Endothelial cell of umbilical vein (primary cell): ENCODE results near the gene KMT2B. TPM values are rescaled to one million over a fixed set of nuclear protein-coding genes. Genes with fewer than 3 reads are reported as not detected.

ENCODE experiments used
- BruUV-seq: library from RNA; stranded (reverse); fragments of 400-500 nt; replicated peaks from 2 replicates; lab custom pipeline; 2021; lab: Mats Ljungman, UMichigan
- CTCF ChIA-PET: fragments of 300-600, 350-600 bp; sonication (Branson Sonifier 250); formaldehyde crosslinking; loops from one replicate; lab custom pipeline; 2021; ENCODE audit warnings: antibody characterized with exemption, inconsistent platforms; lab: Charles Lee
- POLR2A ChIA-PET: fragments of 300-600, 350-600 bp; sonication (Branson Sonifier 250); formaldehyde crosslinking; loops from one replicate; lab custom pipeline; 2021; ENCODE audit warnings: antibody characterized with exemption, inconsistent platforms; lab: Charles Lee
- DNase-seq: peaks from one replicate; pipeline ENCODE4 v3.0.0-alpha.2; 2011; ENCODE audit warnings: low read depth, low spot score
- FAIRE-seq: peaks from 2 replicates; lab custom pipeline; 2011; peaks lifted over from hg19 to GRCh38; lab: Jason Lieb, UNC
- H2AFZ ChIP-seq: 2 replicates; pipeline ENCODE4 v1.6.0; 2012; ENCODE audit warnings: low read depth, low read length, control low read depth, inconsistent platforms
- H3K27ac ChIP-seq: 2 replicates; pipeline ENCODE4 v1.5.1; 2011; ENCODE audit warnings: low read depth, mild to moderate bottlenecking, control low read depth, low read length, moderate library complexity; ENCODE audit not compliant: insufficient read depth
- H3K27me3 ChIP-seq, 2 experiments: 2 replicates each; pipeline versions ENCODE4 v1.6.0 to v1.6.1; 2011; ENCODE audit warnings: low read length in 2 of 2, mixed read lengths in 1 of 2; ENCODE audit not compliant: control insufficient read depth in 2 of 2, insufficient read depth in 2 of 2
- H3K36me3 ChIP-seq, 2 experiments: 2 replicates in 1 of 2; 3 replicates in 1 of 2; pipeline ENCODE4 v1.5.1; 2011; ENCODE audit warnings: low read length in 2 of 2, mild to moderate bottlenecking in 1 of 2, moderate library complexity in 1 of 2; ENCODE audit not compliant: control insufficient read depth in 2 of 2, insufficient read depth in 2 of 2; ENCODE audit errors: extremely low read depth in 1 of 2
- H3K4me1 ChIP-seq: 3 replicates; pipeline ENCODE4 v1.5.1; 2011; ENCODE audit warnings: mild to moderate bottlenecking, low read length; ENCODE audit not compliant: control insufficient read depth, insufficient read depth; ENCODE audit errors: extremely low read depth
- H3K4me2 ChIP-seq: 2 replicates; pipeline ENCODE4 v1.6.1; 2011; ENCODE audit warnings: low read length, control low read depth, mixed read lengths; ENCODE audit not compliant: insufficient read depth
- H3K4me3 ChIP-seq, 3 experiments: fragments of 200-600 bp in 1 of 3; sonication (generic), shearing (Covaris generic) in 1 of 3; replicated peaks in 1 of 3; 2 replicates each; pipeline ENCODE4 v1.5.1; 2011 to 2016; ENCODE audit warnings: control low read depth in 3 of 3, low read length in 3 of 3, mild to moderate bottlenecking in 2 of 3, inconsistent platforms in 1 of 3, low read depth in 1 of 3, moderate library complexity in 1 of 3; ENCODE audit not compliant: insufficient read depth in 1 of 3
- H3K79me2 ChIP-seq: 2 replicates; pipeline ENCODE4 v1.6.0; 2012; ENCODE audit warnings: low read length, inconsistent platforms; ENCODE audit not compliant: control insufficient read depth, insufficient read depth
- H3K9ac ChIP-seq: replicated peaks from 2 replicates; pipeline ENCODE3; 2011; ENCODE audit warnings: low read length, control low read depth; ENCODE audit not compliant: insufficient read depth; ENCODE audit errors: extremely low read depth
- H3K9me1 ChIP-seq: replicated peaks from 3 replicates; pipeline ENCODE4 v1.6.0; 2011; ENCODE audit warnings: mild to moderate bottlenecking, low read length; ENCODE audit not compliant: control insufficient read depth, insufficient read depth; ENCODE audit errors: extremely low read depth
- H3K9me3 ChIP-seq: replicated peaks from 2 replicates; pipeline ENCODE4 v1.5.1; 2012; ENCODE audit warnings: low read length, inconsistent platforms; ENCODE audit not compliant: control insufficient read depth, insufficient read depth
- H4K20me1 ChIP-seq: replicated peaks from 2 replicates; pipeline ENCODE3; 2011; ENCODE audit warnings: mild to moderate bottlenecking, low read length; ENCODE audit not compliant: control insufficient read depth, insufficient read depth; ENCODE audit errors: extremely low read depth
- EZH2 ChIP-seq: IDR thresholded peaks from 2 replicates; pipeline ENCODE4 v1.6.1; 2012; ENCODE audit warnings: borderline replicate concordance, low read depth, mild to moderate bottlenecking, moderate library complexity, low read length, inconsistent platforms; ENCODE audit not compliant: severe bottlenecking
- FOS ChIP-seq: IDR thresholded peaks from 2 replicates; pipeline ENCODE4 v1.6.1; 2011; ENCODE audit warnings: mild to moderate bottlenecking, low read length, moderate library complexity, borderline replicate concordance; ENCODE audit not compliant: insufficient read depth
- GATA2 ChIP-seq: IDR thresholded peaks from 2 replicates; pipeline ENCODE4 v1.7.0; 2011; ENCODE audit warnings: low read depth, mild to moderate bottlenecking, moderate library complexity, mixed read lengths, low read length; ENCODE audit not compliant: insufficient read length, insufficient read depth
- JUN ChIP-seq: IDR thresholded peaks from 2 replicates; pipeline ENCODE4 v1.6.1; 2011; ENCODE audit warnings: borderline replicate concordance, low read depth; ENCODE audit not compliant: insufficient read length, insufficient read depth
- MYC ChIP-seq: IDR thresholded peaks from one replicate; pipeline ENCODE4 v1.6.1; 2011; ENCODE audit warnings: mild to moderate bottlenecking, low read depth, low read length
- POLR2A ChIP-seq: IDR thresholded peaks from 2 replicates; pipeline ENCODE4 v1.6.1; 2012; ENCODE audit warnings: low read depth, mild to moderate bottlenecking, control low read depth, low read length
- POLR2AphosphoS5 ChIP-seq: IDR thresholded peaks from 2 replicates; pipeline ENCODE4 v1.6.1; 2012; ENCODE audit warnings: low read depth, mild to moderate bottlenecking, control low read depth, low read length, moderate library complexity; ENCODE audit not compliant: insufficient read depth
- dilution Hi-C: fragments of 300-500 bp; cut with MboI; formaldehyde crosslinking; loops from one replicate; pipeline ENCODE4 v1.15.0; 2019; ENCODE audit warnings: low sequenced_read_pairs; ENCODE audit not compliant: extremely low pct_ligation_motif_present
- intact Hi-C: fragments of 100-400 bp; cut with micrococcal nuclease; formaldehyde crosslinking; loops from one replicate; pipeline ENCODE4 v1.10.0; 2022
- polyA plus RNA-seq, 4 experiments: library from polyadenylated mRNA; depleted of rRNA in 3 of 4; stranded (reverse) in 3 of 4; unstranded in 1 of 4; fragments of >200 nt; gene quantifications; 2 replicates each; pipeline versions ENCODE4 v1.2.1 to v1.2.3, GENCODE V29; 2011 to 2012; ENCODE audit warnings: missing spikeins in 1 of 4
- total RNA-seq: library from RNA; stranded (reverse); gene quantifications from 2 replicates; pipeline ENCODE4 v1.2.3, GENCODE V29; 2021
- TF ChIP-seq, protein P1 (sequence below): IDR thresholded peaks from 2 replicates; pipeline ENCODE4 v1.6.1; 2011; ENCODE audit not compliant: insufficient read depth, insufficient read length
- TF ChIP-seq, protein P2 (sequence below), 2 donors: IDR thresholded peaks; 1 replicate in 1 of 2; 2 replicates in 1 of 2; pipeline ENCODE4 v1.5.1; 2011; ENCODE audit warnings: low read length in 2 of 2, mild to moderate bottlenecking in 2 of 2, moderate library complexity in 2 of 2, control low read depth in 1 of 2, inconsistent platforms in 1 of 2, low read depth in 1 of 2; ENCODE audit not compliant: insufficient read depth in 1 of 2; ENCODE audit errors: extremely low read depth in 1 of 2

The KMT2B gene
- total and polyA plus RNA-seq, 2 donors (not counting 3 experiments of a cell fraction or from before 2014, with no cell fraction given): 28.4 to 37.2 TPM

DNA sequence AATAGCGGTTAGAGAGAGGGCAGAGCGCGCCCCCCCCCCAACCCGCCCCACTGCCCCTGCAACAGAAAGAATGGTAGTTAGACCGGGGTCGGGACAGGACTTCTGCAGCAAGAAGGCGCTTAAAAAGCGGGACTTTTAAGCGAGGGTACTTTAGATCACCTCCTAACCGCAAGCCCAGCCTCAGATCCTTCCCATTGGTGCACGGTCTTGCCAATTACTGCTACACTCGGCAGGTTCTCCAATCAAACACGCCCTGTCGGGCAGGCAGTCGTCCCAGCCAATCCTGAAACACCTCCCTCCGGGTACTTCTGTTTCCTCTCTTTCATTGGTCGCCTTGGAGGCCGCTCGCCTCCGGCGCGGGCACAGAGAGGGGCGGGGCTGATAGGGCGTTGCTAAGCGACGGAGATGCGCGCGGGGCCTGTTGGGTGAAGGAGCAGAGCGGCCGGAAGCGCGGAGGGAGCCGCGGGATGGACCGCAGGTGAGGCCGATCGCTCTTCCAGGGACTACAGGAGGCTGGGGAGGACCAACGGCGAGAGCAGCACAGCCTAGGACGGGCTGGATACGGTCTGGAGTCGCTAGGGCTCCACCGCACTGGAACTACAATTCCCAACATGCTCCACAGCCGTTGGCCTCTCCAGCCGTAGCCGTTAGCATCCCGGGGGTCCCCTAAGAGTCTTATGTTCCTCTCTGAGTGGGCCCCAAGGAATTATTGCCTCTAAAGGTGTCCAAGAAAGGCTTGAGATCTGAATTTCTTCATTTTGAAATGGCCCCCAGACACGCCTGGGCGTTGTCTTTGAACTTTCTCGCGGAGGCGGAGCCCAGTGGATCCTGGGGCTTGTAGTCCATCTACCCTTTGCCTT lies 40.2 kb downstream of the KMT2B start, which contains the start of gene PROSER3:
TSS of gene PROSER3 (plus strand) at position 428 of the 860 bp plus-strand sequence. CDS start at position 468, 40 bp downstream.
- H3K79me2 ChIP-seq: peaks cover 14% of the 10 kb centered on the region
- intact Hi-C loops: loop anchor here (1.0 to 5.0 kb wide), 6 partner anchors 10 to 296 kb away; partner anchors contain the start of genes ARHGAP33, COX6B1, LIN37 and PSENEN
- H4K20me1 ChIP-seq: no peaks in the 10 kb centered on the region
- peaks cover 0 to 11% of the 10 kb centered on the region in 2 experiments for H3K36me3 ChIP-seq
- H3K9ac ChIP-seq: peak within 1 kb of the TSS; percentile 90
- H3K9me1 ChIP-seq: no peaks in the 10 kb centered on the region
- TF ChIP-seq FOS: no peak
- TF ChIP-seq POLR2AphosphoS5: peak; percentile 75
- TF ChIP-seq, protein P1, sequence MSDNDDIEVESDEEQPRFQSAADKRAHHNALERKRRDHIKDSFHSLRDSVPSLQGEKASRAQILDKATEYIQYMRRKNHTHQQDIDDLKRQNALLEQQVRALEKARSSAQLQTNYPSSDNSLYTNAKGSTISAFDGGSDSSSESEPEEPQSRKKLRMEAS: no peak
- no peak for TF ChIP-seq MYC
- no peak for TF ChIP-seq EZH2
- no peak for TF ChIP-seq JUN
- no peak for TF ChIP-seq GATA2
- TF ChIP-seq, protein P2, sequence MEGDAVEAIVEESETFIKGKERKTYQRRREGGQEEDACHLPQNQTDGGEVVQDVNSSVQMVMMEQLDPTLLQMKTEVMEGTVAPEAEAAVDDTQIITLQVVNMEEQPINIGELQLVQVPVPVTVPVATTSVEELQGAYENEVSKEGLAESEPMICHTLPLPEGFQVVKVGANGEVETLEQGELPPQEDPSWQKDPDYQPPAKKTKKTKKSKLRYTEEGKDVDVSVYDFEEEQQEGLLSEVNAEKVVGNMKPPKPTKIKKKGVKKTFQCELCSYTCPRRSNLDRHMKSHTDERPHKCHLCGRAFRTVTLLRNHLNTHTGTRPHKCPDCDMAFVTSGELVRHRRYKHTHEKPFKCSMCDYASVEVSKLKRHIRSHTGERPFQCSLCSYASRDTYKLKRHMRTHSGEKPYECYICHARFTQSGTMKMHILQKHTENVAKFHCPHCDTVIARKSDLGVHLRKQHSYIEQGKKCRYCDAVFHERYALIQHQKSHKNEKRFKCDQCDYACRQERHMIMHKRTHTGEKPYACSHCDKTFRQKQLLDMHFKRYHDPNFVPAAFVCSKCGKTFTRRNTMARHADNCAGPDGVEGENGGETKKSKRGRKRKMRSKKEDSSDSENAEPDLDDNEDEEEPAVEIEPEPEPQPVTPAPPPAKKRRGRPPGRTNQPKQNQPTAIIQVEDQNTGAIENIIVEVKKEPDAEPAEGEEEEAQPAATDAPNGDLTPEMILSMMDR (IDR thresholded peaks at IDR 0.05; ENCODE audit: extremely low read depth in 1 of 2, insufficient read depth in 1 of 2, low read depth in 1 of 2, low read length in 2 of 2): no peak
- TF ChIP-seq POLR2A: peak; percentile 29
- FAIRE-seq (peak; percentile 99), DNase-seq (peak; percentile 99)
- H3K4me1 ChIP-seq: peaks cover 22% of the 10 kb centered on the region
- ChIA-PET POLR2A (interaction anchor here (0.9 to 1.0 kb wide), 2 partner anchors 10 to 17 kb away, joined by 3 to 5 read pairs; partner anchors contain the start of gene LIN37), CTCF (interaction anchor here (0.8 to 0.9 kb wide), 3 partner anchors 10 to 18 kb away, joined by 3 to 4 read pairs (median 3); partner anchors contain the start of gene LIN37)
- dilution Hi-C loops: no loop called here
- H3K4me2 ChIP-seq: peak within 1 kb of the TSS; percentile 75
- no peaks in the 10 kb centered on the region for H3K9me3 ChIP-seq
- no peaks in the 10 kb centered on the region for H3K27me3 ChIP-seq
- peak within 1 kb of the TSS; percentile 71 for H2AFZ ChIP-seq
- H3K4me3 ChIP-seq: peak within 1 kb of the TSS; percentile 59 to 89 (median 82)
- peak within 1 kb of the TSS; percentile 84 for H3K27ac ChIP-seq
- BruUV-seq: TSS peak; percentile 59
